AG09309 (cell line): ENCODE measurements around the gene ADAMTSL4.

Experiments
- DNase-seq: peaks from one replicate; pipeline ENCODE4 v3.0.0-alpha.2; 2010; ENCODE audit warnings: low read depth
- H3K4me3 ChIP-seq: 2 replicates; pipeline ENCODE4 v1.5.1; 2011; ENCODE audit warnings: mild to moderate bottlenecking, low read depth, low read length, moderate library complexity; ENCODE audit not compliant: control insufficient read depth
- TF ChIP-seq, protein P1 (sequence below): IDR thresholded peaks from 2 replicates; pipeline ENCODE4 v1.5.1; 2011; ENCODE audit warnings: mild to moderate bottlenecking, low read depth, low read length, inconsistent platforms; ENCODE audit not compliant: insufficient read depth, control insufficient read depth; ENCODE audit errors: missing control alignments

The ADAMTSL4 gene

DNA sequence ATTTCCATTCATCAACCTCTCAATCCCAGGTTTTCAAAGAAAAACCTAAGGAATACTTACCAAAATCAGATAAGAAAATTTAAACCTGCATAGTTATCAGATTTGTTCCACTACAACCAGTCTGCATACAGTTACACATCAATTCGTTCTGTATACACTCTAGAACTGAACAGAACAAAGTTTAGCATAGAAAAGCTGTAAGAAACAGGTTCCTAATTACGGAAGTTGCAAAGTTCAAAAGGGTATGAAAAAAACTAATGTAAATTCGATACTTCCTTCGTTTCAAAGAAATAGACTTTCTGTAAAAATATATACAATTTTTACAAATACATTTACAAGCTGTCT is 27.1 kb downstream of the ADAMTSL4 start:
- H3K4me3 ChIP-seq, result peak overlapping the region; percentile 92
- TF ChIP-seq, protein P1, sequence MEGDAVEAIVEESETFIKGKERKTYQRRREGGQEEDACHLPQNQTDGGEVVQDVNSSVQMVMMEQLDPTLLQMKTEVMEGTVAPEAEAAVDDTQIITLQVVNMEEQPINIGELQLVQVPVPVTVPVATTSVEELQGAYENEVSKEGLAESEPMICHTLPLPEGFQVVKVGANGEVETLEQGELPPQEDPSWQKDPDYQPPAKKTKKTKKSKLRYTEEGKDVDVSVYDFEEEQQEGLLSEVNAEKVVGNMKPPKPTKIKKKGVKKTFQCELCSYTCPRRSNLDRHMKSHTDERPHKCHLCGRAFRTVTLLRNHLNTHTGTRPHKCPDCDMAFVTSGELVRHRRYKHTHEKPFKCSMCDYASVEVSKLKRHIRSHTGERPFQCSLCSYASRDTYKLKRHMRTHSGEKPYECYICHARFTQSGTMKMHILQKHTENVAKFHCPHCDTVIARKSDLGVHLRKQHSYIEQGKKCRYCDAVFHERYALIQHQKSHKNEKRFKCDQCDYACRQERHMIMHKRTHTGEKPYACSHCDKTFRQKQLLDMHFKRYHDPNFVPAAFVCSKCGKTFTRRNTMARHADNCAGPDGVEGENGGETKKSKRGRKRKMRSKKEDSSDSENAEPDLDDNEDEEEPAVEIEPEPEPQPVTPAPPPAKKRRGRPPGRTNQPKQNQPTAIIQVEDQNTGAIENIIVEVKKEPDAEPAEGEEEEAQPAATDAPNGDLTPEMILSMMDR, result no peak
- DNase-seq, result no peak

DNA sequence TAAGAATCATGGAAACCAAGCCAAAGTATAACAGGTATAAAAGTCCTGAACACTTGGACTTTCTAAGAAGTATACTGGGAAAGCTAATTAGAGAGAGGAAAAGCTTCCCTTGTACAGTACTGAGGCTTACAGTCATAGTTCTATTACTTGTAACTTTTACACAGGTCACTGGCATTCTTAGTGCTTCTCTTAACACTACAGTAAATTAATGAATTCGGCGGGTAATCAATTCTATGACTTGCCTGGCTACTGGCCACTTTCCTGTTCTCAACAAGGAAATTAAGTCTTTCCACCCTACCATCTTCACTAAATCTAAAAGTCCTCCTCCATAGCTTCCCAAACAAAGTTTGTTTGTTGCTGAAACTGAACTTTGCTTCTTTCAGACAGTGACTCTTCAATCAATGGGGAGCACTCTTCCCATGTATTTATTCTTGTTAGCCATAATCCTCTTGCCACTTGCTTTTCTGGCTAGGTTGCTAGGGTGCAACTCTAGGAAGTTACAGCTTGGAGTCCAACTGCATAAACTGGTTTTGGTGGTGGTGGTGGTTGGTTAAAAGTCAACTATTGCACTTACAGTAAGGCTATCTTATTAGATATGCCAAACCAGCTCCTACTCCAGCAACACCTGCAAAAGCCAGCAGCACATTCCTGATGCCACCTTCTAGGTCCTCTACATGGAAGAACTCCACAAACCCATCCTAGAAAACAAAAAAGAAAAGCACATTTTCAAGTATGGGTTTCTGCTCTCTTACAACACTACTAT is 27.8 kb downstream of the ADAMTSL4 start:
- DNase-seq, result no peak
- TF ChIP-seq, protein P1, result no peak
- H3K4me3 ChIP-seq, result peak overlapping the region; percentile 92

DNA sequence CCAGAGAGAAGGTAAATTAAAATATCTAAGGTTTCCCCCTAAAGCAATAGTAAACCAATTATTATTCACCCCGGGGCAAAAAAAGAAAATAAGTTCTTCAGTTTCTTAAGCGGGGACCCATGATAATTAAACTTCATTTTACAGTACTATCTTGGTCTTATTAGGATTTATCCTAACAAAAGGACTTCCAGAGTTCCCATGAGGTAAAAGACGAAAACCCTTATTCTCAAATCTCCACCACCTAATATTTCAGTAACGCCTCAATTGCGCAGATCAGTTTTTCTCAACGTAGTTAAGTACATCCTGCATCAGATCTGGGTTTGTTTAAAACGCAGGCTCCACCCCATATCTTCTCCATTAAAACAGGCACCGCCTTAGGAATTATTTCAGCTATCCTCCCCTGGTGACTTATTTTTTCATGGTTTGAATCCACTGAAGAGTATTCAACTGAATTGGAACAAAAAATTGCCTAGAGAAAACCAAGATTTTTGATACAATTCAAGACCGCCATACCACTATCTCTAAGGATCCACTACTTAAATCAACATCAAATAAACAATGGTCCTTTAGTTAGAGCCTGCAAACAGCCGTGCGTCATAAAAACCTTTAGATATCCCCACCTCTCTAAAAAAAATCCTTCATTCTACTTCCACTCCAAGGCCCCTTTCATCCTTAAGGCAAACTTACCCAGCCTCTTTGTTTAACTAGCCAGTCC is 28.5 kb downstream of the ADAMTSL4 start:
- TF ChIP-seq, protein P1, result no peak
- DNase-seq, result no peak
- peak overlapping the region; percentile 92 for H3K4me3 ChIP-seq

DNA sequence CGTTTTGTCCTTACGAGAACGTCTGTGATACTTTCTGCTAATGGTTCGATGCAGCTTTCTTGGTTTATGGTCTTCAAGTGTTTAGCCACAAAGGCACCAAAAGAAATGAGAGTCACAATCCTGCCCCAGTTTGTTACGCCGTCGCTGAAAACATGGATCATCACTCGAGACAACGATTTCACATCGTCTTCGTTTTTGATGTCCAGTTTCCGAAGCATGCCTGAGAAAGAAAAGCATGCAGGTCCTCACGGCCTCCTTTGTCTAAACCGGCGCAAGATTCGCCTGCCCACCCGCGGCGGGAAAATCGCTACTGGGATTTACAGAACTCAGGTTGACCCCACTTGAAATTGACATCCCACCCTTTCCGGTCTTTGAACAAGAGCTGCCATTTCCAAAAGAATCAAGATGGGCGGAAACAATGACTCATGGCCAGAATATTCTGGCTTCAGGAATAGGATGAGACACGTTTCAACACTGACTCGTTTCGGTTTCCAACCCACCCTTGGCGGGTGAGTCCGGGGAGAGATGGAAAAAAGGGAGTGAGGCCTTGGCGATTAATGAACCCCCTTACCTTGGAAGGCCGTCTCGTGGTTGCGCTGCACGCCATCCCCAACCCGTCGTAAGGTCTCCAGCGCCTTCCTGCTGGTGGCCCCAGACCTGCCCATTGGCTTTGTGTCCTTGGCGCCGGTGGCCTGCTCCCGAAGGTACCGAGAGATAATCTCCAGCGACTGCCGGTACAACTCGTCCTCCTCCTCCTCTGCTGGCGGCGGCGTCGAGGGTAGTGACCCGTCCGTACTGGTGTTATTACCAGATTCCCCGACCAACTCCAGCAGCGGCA is 29.3 kb downstream of the ADAMTSL4 start:
- peak; percentile 78 for DNase-seq
- TF ChIP-seq, protein P1, result no peak
- peak overlapping the region; percentile 92 for H3K4me3 ChIP-seq

DNA sequence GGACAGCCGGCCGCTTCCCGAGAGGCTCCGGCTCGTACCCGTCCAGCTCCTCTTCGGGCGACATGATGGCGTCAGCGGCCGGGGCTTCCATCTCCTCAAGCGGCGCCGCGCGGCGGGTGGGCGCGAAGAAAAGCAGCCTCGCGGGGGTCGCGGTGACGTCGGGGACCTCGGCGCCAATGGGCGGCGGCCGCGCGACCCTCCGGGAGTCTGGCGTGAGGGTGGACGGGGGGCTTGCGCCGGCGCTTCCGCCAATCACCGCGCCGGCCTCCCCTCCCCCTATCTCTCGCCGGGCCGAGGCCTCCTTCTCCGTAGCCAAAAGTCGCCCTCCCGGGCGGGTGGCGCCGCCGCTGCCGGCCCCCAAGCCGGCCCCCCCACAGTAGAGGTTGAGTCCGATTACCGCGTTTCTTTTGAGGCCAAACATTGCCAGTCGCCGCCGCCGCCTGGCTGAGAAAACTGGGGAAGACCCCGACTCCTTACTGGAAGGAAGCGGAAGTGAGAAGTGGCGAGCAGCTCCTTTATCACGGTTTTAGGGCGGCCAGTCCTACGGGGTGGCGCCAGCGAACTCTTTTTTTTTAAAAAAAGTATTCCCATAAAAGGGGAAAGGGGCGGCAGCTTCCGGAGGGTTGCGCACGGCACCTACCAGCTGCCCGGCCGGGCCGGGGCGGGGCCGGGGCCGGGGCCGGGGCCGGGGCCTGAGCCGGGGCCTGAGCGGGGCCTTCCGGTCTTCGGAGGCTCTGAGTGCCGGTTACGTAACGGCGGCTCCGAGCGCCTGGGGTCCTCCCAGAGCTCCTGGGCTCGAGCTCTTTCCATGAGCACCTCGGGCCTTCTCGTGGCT is 30.1 kb downstream of the ADAMTSL4 start, which contains the start of gene MCL1:
Gene MCL1 (minus strand): TSS at position 501 of the 835 bp plus-strand sequence. CDS start 80 bp downstream, at position 421.
- H3K4me3 ChIP-seq, result peak within 1 kb of the TSS; percentile 92
- TF ChIP-seq, protein P1, result no peak
- peak; percentile 90 for DNase-seq
